ENCODE measurements around the gene DOK1.

DNA sequence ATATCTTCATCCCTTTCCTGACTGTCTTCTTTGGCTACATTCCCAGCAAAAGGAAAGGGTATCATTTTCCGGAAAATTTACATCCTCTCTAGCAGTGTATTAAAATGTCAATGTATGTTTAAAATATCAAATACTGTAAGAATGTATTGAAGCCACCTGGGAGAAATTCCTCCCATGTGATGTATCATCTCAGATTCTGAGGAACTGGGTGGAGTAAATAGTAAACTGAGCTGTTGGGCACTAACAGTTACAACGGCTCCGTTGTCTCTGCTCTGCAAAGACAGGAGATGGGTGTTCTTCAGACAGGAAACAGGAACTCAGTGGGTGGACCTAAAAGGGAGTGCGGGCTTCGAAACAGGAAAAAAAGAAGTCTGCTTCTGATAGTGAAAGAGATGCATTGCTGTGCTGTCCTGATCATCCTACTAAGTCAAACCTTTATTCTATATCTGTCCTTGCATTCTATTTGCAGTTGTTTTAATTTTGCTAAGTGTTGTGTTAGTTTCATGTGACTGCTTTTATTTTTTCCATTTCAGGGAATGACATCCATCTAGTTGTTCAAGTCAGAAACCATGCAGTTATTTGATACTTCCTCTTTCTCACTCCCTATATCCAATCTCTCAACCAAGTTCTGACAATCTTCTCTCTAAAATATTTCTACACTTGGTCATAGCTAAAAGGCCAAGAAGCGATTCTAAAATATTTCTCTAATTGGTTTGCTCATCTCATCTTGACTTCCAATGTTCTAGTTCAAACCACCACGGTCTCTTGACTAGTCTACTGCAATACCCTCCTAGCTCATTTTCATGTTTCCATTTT is 19.4 kb downstream of the DOK1 start:
- TF ChIP-seq, protein P1, sequence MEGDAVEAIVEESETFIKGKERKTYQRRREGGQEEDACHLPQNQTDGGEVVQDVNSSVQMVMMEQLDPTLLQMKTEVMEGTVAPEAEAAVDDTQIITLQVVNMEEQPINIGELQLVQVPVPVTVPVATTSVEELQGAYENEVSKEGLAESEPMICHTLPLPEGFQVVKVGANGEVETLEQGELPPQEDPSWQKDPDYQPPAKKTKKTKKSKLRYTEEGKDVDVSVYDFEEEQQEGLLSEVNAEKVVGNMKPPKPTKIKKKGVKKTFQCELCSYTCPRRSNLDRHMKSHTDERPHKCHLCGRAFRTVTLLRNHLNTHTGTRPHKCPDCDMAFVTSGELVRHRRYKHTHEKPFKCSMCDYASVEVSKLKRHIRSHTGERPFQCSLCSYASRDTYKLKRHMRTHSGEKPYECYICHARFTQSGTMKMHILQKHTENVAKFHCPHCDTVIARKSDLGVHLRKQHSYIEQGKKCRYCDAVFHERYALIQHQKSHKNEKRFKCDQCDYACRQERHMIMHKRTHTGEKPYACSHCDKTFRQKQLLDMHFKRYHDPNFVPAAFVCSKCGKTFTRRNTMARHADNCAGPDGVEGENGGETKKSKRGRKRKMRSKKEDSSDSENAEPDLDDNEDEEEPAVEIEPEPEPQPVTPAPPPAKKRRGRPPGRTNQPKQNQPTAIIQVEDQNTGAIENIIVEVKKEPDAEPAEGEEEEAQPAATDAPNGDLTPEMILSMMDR (IDR thresholded peaks at IDR 0.05 in 8 of 11, conservative IDR thresholded peaks at IDR 0.05 in 3 of 11) = no peak
- TF ChIP-seq POLR2AphosphoS5 (IDR thresholded peaks at IDR 0.05) (no peak), POLR2A (IDR thresholded peaks at IDR 0.05) (no peak)
